Measurements from ENCODE around the gene GPC6.

The GPC6 gene

DNA sequence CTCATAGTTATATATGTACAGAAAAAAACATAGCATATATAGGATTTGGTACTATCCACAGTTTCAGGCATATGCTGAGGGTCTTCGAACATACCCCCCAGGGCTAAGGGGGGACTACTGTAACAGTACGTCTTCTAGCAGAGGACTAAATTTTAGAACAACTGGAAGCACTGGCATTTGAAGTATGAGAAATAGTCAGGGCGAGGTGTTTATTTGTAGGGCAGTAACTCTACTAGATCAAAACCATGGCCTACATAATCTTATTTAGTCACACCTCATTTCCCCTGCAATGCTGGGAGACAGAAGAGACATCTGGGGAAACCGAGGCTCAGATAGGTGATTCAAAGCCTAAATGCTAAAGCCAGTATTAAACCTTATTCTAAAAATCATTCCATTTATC is 1007.2 kb downstream of the GPC6 start:
- no peak for DNase-seq

DNA sequence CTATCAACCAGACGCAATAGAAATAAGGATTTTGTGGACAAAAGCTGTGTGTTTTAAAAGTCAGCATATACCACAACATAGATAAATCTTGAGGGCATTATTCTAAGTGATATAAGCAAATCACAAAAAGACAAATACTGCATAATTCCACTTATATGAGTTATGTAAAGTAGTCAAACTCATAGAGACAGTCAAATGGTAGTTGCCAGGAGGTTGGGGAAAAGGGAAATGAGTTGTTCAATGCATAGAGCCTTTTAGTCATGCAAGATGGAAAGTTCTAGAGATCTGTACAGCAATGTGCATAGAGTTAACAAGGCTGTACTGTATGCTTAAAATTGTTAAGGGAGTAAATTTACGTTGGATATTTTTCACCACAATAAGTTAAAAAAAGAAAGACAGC is 1008.1 kb downstream of the GPC6 start:
- DNase-seq: no peak

DNA sequence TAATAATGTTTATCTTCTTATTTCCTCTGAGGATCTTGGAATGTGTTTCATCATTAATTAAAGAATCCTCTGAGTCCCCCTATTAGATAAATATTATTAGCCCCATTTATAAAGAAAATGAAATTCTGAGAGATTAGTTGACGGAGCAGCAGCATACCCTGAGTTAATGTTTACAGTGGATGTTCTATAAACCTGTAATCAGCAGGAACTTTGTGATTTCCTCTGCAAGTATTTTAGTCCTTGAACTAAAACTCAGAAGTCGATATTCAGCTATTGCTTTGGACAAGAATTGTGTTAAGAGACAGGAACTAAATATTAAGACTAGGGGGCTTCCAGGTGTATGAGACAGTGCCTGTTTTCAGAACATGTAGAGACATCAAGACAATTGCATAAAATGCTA is 1009.5 kb downstream of the GPC6 start:
- no peak for DNase-seq

DNA sequence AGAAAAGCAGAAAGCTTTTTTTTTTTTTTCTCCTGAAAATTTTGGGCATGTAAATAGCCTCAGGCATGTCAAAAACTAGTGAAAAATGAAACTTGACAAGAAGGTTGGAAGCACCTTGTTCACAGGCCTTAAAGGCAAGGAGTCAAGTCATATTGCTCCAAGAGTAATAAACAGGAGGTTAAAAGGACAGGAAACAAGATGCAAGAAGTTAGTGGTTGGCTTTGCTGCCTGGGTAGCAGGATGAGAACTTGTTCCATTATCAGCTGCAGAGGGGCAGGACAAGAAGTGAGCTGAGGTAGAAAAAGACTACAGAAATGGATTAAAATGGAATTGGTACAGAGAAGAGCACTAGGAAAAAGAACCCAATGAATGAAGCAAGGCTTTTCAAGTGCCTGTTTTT is 1010.3 kb downstream of the GPC6 start:
- DNase-seq: no peak

DNA sequence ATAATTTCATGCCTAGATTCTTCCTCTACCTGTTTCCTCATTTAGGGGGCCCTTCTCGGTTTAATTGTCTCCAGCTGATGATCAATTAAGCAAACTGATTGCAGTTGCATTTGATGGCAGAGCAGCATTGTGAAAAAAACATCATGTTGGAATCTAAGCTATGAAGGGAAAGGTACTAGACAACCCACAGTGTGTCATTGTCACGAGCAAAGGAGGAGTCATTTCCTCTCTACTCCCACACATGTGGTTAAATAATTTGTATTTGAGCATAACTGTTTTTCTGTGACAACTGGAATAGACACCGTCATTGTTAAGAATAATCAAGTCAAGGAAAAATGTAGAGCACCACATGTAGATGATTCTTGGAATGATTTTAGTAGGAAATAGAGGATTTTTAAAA is 1012.5 kb downstream of the GPC6 start:
- DNase-seq: peak in 2 of 56 donors; percentile 1 to 3

DNA sequence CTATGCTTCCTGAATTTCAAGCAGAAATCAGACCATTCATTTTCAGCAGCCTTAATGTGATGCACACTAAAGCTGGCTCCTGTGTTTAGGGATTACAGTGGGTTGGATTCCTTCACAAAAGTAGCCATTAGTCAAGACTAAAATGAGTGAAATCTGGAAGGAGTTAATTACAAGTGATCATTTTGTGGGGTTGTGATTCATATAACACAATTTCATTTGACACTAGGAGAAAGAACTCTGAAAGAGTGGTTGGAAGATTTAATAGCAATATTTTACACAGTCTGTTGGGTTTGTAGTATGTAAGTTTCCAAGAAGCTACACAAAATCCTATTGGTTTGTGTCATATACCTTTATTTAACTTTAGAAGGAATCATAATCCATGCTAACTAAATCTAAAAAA is 1015.9 kb downstream of the GPC6 start:
- no peak for DNase-seq

DNA sequence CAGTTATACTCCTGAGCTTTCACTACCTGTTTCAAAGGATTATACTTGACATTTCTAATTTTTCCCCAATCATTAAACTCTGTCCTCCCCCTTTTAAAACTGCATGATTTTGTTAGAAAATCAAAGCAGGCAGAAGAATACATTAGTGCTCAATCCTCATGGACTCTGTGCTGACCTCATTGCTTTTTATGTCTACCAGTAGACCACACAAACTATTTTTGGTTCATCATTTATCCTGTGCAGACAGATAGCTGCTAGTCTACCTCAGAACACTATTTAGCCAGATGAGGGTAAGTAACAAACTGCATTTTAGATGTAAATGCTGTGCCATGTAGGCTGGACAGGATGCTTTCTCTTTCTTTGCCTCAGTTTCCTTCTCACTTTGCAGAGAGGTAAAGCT is 1016.9 kb downstream of the GPC6 start:
- no peak for DNase-seq

DNA sequence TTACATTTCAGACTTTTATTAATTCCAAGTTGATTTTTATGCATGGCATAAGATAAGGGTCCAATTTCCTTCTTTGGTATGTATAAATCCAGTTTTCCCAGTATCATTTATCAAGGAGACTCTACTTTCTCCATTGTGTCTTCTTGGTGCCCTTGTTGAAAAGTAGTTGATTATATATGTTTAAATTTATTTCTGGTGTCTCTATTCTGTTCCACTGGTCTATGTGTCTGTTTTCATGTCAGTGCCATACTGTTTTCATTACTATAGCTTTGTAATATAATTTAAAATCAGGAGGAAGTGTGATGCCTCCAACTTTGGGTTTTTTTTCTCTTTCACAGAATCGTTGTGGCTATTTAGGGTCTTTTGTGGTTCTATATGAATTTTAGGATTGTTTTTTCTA is 1019.9 kb downstream of the GPC6 start:
- no peak for DNase-seq

DNA sequence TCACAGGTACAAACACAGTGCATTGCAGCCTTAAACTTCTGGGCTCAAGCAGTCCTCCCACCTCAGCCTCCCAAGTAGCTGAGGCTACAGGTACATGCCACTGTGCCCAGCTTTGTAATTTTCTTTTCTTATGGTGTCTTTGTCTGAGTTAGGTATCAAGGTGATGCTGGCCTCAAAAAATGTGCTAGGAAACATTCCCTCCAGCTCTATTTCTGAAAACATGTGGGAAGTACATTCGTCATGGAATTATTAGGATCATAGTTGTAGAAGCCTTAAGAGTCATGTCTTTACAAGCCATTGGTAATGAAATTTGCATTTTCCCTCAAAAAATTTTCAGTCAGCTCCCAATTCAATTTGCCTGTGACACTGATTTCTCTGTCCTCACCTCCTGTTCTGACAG is 1021.3 kb downstream of the GPC6 start:
- DNase-seq: no peak

DNA sequence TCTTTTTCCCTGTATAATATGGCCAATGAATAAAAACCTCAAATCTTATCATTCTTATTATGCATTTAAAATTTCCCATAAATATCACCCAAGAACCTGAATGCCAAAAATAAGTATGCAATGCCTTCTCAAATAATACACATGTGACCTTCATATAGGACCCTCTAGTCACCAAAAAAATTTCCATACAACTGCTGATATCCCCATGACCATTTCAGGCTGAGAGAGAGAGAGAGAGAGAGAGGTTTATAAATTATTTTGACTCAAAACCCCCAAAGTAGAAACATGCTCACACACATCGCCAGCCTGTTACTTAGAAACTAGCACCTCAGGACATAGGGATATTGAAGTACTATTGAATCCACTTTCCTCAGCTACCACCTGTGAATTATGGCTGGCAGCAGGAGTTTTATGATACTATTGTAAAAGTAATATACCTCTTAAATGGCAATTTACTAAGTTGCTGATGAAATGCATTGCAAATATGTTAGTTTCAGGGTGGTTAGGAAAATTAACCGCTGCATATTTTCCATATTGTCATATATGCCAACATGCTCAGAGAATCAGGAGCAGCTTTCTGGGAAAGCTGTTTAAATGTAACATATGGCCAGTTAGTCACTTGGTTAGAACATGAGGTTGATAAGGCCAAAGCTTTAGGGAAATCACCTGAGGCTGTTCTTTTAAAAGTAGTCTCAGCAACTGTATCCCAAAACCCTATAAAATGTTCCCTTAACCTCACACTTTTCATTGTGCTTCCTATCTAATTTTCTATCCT is 1022.0 kb downstream of the GPC6 start:
- no peak for DNase-seq

DNA sequence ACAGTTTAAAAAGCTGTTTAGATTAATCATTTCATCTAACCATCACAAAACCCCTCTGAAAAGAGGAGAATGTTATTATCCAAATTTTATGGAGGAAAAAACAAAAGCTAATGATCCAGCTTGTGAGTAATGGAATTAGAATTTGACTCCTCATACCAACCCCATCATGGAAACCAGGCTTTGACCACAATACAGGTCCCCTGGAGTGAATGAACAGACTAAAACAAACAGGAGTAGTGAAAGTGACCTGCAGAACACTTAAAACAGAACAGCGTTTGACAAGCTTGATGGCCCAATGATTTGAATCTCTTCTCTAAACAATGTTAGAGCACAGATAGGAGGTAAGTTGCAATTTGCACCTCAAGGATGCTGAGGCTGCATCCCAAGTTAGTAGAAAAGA is 1022.9 kb downstream of the GPC6 start:
- DNase-seq: no peak

DNA sequence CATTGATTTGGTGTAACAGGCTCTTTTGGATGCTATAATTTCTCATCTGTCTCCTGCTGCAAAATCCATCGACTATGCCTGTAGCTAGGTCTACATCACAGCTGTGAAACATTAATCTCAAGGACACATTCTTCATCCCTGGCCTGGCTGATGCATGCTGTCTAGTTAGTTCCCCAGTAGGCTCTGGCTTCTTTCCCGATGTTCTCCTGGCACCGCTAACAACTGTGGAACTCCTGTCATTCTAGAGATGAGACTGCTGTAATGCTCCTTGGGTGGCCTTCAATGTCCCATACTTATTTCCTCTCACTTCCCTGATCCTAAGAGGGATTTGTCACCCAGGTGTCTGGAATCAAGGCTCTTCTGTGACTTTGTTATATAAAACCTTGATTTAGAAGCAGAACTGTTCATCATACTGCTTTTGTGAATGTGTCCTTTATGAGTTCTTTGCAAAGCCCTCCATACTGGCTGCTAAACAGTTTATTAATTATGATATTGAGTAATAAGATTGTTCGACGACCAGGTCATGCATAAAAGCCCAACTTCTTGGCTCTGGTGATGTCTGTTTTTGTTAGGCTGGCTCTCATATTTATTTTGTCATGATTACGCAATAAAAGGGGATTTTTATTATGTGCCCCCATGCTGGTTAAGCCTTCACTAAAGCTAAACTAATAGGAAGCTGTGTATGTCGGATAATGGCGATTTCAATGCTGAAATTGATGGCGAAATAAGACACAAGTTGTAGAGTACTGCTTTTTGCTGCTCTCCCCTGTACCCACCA is 1025.4 kb downstream of the GPC6 start:
- DNase-seq: peak in 1 of 56 donors; percentile 3

DNA sequence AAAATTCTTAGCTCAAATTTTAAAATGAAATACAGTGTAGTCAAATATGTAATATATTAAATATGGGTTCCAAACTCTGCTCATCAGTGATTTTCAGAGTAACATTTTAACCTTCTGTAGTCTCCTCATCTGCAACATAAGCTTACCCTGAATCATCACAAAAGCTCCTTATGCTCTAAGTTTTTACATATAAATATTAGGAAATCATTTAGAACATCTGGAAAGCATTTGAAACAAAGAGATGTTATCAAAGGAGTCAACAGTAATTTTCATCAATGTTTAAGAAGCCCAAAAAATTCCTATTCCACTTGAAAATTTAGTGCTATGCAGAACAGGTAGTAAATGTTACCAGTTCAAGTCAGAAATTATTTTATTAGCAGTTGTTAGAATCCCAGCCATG is 1028.1 kb downstream of the GPC6 start:
- no peak for DNase-seq

DNA sequence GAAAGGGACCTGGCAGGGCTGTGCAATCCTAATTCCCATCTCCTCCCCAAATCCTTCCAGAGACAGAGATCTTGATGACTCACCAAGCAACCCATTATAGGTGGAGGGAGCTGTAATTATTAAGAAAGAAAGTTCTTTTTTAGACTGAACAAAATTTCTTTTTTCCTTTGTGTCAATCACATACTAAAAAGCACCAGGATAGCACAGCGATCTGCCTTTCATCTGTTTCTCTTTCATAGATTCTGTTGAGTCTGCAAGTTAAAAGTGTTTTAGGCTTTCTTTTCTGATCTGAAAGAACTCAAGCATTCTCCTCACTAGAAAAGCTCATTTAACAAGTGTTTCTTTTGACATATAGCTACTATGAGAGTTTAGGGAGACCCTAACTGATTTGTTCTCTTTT is 1030.1 kb downstream of the GPC6 start:
- peak in 2 of 56 donors; percentile 5 to 9 for DNase-seq

DNA sequence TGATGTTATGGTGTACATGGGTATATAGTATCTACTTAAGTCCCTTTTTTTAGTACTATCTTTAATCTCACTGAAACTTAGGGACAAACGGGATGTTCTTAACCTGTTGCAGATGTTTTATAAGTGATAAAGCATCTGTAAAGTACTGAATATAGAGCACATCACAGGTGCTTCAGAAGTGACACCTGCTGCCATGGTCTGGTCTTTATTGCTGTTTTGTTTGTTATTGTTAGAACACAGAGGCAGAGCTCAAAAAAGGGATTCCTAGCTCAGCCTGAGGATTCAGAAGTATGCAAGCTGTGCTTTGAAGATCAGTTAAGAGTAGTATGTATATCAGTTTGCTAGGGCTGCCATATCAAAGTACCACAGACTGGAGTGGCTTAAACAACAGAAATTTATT is 1033.4 kb downstream of the GPC6 start:
- no peak for DNase-seq

DNA sequence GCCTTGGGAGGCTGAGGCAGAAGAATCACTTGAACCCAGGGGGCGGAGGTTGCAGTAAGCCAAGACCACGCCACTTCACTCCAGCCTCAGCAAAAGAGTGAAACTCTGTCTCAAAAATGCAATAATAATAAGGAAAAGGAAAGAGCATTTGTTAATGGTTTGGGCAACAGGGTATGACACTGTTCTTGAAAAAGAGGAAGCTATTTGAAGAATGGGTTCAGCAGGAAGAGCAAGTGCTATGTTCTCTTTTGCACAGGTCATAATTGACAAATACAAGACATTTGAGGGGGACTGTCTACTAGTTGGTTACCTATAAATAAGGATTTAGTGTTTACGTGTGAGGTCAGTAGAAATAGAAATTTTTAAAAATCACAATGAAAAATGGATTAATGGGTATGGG is 1034.6 kb downstream of the GPC6 start:
- no peak for DNase-seq

DNA sequence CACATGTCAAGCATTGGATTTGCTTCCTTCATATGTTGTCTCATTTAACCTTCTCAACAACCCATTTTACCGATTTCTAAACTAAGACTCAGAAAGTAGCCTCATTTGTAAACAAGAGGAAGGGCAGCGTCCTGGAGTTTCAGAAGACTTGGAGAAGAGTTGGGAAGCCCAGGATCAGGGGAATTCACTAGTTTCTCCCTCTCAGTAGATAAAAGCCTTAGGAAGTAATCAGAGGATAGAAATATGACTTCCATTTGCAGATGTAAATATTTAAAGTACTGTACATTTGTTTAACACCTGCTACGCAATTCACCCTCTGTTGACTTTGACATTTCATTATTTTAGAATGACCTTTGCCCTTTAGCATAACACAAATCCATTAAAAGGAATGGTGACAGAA is 1036.4 kb downstream of the GPC6 start:
- DNase-seq: no peak

DNA sequence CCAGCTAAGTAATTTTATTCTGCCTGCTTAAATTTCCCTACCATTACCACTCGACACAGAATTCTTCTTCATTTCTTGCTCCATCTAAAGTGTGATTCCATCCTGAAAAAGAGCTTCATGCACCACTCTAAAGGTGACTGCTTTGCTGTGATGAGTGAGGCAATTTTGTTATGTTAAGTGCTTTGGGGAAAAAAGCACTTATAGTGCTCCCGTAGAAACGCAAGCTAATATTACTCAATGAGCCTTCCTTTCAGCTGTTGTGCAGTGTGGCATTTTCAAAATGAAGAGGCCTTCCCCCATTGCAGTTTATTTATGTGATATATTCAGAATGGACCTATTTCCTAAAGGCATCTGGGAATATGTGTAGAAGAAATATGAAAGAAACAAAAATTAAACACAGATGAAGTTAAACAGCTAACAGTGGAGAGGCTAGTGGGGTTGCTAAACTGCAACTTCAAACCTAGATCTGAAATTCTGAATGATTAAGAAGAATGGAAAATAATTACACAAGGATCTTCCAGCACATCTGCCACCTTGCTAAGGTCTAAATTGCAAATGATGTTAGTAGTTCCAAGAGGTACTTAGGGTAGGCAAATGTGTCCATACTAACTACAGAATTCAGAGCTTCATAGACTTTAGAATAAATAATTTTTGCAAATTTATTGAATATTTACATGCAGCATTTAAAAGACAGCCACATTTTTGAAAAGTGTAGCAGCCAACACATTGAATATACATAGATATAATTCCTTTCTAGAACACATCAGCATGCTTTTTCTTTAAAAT is 1041.2 kb downstream of the GPC6 start:
- no peak for DNase-seq

DNA sequence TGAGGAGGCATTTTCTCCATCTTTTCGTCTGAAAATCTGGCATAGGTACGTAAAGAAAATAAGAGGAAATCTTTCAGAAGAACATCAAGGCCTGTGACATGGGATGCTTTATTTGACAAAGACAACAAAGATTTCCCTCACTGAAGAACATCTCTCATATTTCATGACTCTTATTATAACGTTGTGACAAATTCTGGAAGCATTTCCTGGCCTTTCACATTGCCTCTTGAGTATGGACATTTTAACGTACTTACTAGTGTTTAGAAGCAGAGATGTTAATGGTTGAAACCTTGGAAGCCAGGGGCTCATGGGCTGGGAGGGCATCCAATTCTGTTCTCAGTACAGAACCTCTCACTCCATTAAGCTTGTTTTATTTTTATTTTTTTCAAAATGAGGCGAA is 1042.1 kb downstream of the GPC6 start:
- no peak for DNase-seq

DNA sequence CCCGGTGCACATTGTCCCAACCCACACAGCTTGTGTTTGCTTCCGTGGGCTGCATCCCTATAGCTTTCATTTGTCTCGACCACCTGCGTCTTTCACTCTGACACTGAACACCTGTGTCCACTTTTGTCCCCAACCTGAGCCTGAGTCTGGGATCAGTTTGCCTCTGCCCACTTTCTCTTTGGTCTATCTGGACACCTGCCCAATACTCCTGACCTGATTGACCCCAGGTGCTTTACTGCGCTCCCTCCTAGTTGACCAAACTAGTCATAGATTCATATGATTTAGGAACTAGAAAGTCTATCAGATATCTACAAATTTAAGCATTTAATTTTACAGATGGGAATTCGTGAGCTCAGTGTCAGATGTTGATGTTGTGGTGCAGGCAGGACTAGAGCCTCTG is 1043.0 kb downstream of the GPC6 start:
- DNase-seq: no peak

DNA sequence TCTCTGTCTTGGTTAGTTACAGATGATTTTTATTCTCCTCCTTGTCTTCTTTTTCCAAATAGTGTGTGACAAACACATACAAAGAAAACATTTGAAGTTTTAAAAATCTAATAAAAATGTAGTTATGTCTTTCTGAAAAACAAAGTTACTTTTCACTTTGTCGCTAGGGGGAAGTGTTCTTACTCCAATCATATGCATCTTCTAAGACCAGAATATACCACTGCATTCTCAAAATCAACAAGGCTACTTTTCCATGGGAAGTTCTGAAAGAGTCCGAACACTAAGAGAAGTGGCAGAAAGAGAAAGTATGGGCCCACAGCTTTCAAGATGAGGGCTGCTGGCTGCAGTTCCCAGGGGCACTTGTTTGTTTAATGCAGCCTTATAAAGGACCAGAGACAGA is 1043.9 kb downstream of the GPC6 start:
- DNase-seq: no peak

DNA sequence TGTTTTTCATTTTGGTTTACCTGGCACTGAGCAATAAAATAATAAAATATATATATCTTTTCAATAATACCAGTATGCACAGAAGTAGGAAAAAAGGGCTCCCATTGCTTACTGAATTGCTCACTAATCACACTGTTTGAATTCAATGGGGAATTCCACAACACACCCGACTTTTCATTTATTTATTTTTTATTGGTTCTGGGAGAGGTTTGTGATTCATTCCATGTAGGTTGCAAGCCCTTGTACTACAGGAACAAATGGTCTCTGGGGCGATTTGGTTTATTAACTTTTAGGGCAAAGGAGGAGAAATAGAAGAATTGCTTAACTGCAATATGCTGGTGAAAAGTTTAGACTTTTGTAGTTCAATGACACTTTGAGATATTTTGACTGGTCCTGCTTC is 1045.4 kb downstream of the GPC6 start:
- DNase-seq: no peak

Measured in nucleus accumbens (tissue), 56 donors.